ENCODE results near the gene ARHGAP18. TPM values are rescaled to one million over a fixed set of nuclear protein-coding genes. Genes with fewer than 3 reads are reported as not detected.

Gene ARHGAP18
- polyA plus RNA-seq, 1 donor = 52.8 TPM

GRCh38 chr6:129660346-129660676 lies 49.7 kb downstream of the ARHGAP18 start:
- H3K4me3 ChIP-seq (ENCODE audit: low read length) = no peak overlapping the region
- no CpG with 5 or more reads among the region's 2 CpGs for whole genome bisulfite sequencing (ENCODE audit: insufficient coverage, low lambda C conversion rate)
- H3K9me3 ChIP-seq (ENCODE audit: control insufficient read depth, low read depth, low read length) = no peaks in the 10 kb centered on the region
- no peak for DNase-seq
- peak overlapping the region; percentile 1 for H3K27ac ChIP-seq (ENCODE audit: low read length)
- H3K27me3 ChIP-seq (ENCODE audit: control insufficient read depth, insufficient read depth, low read length) = no peaks in the 10 kb centered on the region
- H3K4me1 ChIP-seq (ENCODE audit: control insufficient read depth, insufficient read depth, low read length) = peaks cover 39% of the 10 kb centered on the region
- H3K36me3 ChIP-seq (ENCODE audit: control insufficient read depth, insufficient read depth, low read length) = no peaks in the 10 kb centered on the region

- H3K4me1 ChIP-seq (ENCODE audit: control insufficient read depth, insufficient read depth, low read length) = peaks cover 39% of the 10 kb centered on the region
- H3K36me3 ChIP-seq (ENCODE audit: control insufficient read depth, insufficient read depth, low read length) = no peaks in the 10 kb centered on the region
- no peaks in the 10 kb centered on the region for H3K27me3 ChIP-seq (ENCODE audit: control insufficient read depth, insufficient read depth, low read length)
- peak overlapping the region; percentile 44 for H3K27ac ChIP-seq (ENCODE audit: low read length)
- DNase-seq = peak; percentile 58 to 80
- no peak overlapping the region for H3K4me3 ChIP-seq (ENCODE audit: low read length)
- no peaks in the 10 kb centered on the region for H3K9me3 ChIP-seq (ENCODE audit: control insufficient read depth, low read depth, low read length)
- WGBS (ENCODE audit: insufficient coverage, low lambda C conversion rate) = 89% methylated on average over 3 of the region's 14 CpGs
Observed at GRCh38 chr6:129659590-129660345, 50.2 kb downstream of the ARHGAP18 start.

- Histone ChIP-seq H3K27me3 (ENCODE audit: control insufficient read depth, insufficient read depth, low read length) (no peaks in the 10 kb centered on the region), H3K4me3 (ENCODE audit: low read length) (no peak overlapping the region), H3K36me3 (ENCODE audit: control insufficient read depth, insufficient read depth, low read length) (no peaks in the 10 kb centered on the region), H3K27ac (ENCODE audit: low read length) (no peak overlapping the region), H3K4me1 (ENCODE audit: control insufficient read depth, insufficient read depth, low read length) (peaks cover 37% of the 10 kb centered on the region), H3K9me3 (ENCODE audit: control insufficient read depth, low read depth, low read length) (no peaks in the 10 kb centered on the region)
- 100% methylated on average over 1 of the region's 3 CpGs for WGBS (ENCODE audit: insufficient coverage, low lambda C conversion rate)
- DNase-seq = no peak
Observed at GRCh38 chr6:129659167-129659566, 50.8 kb downstream of the ARHGAP18 start.

GRCh38 chr6:129657483-129657882 lies 52.5 kb downstream of the ARHGAP18 start:
- Histone ChIP-seq H3K27me3 (ENCODE audit: control insufficient read depth, insufficient read depth, low read length) (no peaks in the 10 kb centered on the region), H3K4me3 (ENCODE audit: low read length) (no peak overlapping the region), H3K27ac (ENCODE audit: low read length) (no peak overlapping the region), H3K4me1 (ENCODE audit: control insufficient read depth, insufficient read depth, low read length) (peaks cover 25% of the 10 kb centered on the region), H3K9me3 (ENCODE audit: control insufficient read depth, low read depth, low read length) (no peaks in the 10 kb centered on the region), H3K36me3 (ENCODE audit: control insufficient read depth, insufficient read depth, low read length) (no peaks in the 10 kb centered on the region)
- no CpG with 5 or more reads among the region's 3 CpGs for WGBS (ENCODE audit: insufficient coverage, low lambda C conversion rate)
- no peak for DNase-seq

DNA sequence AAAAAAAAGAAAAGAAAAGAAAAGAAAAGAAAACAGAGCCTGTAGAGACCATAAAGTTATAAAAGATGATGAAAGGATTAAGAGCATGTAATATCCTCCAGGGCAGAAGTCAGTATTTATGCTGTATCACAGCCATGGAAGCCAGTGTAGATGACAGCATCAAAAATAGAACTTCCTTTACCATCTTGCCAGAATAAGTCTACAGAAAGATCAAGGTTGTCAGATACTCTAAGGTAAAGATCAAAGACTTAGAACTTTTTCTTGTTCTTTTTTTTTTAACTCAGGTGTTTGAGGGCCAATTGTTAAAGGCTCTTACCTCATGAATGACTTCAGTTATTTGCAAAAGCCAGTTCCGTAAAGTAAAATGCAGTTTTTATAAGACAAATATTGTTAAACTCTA lies 54.6 kb downstream of the ARHGAP18 start:
- Histone ChIP-seq H3K27ac (ENCODE audit: low read length) (no peak overlapping the region), H3K9me3 (ENCODE audit: control insufficient read depth, low read depth, low read length) (no peaks in the 10 kb centered on the region), H3K4me3 (ENCODE audit: low read length) (no peak overlapping the region), H3K36me3 (ENCODE audit: control insufficient read depth, insufficient read depth, low read length) (no peaks in the 10 kb centered on the region), H3K27me3 (ENCODE audit: control insufficient read depth, insufficient read depth, low read length) (no peaks in the 10 kb centered on the region), H3K4me1 (ENCODE audit: control insufficient read depth, insufficient read depth, low read length) (peaks cover 9% of the 10 kb centered on the region)
- DNase-seq = no peak
- 40% methylated on average over 1 of the region's 1 CpG for WGBS (ENCODE audit: insufficient coverage, low lambda C conversion rate)

GRCh38 chr6:129653746-129654145 lies 56.2 kb downstream of the ARHGAP18 start:
- no peak for DNase-seq
- Histone ChIP-seq H3K27ac (ENCODE audit: low read length) (no peak overlapping the region), H3K4me1 (ENCODE audit: control insufficient read depth, insufficient read depth, low read length) (no peaks in the 10 kb centered on the region), H3K36me3 (ENCODE audit: control insufficient read depth, insufficient read depth, low read length) (no peaks in the 10 kb centered on the region), H3K9me3 (ENCODE audit: control insufficient read depth, low read depth, low read length) (no peaks in the 10 kb centered on the region), H3K27me3 (ENCODE audit: control insufficient read depth, insufficient read depth, low read length) (no peaks in the 10 kb centered on the region), H3K4me3 (ENCODE audit: low read length) (no peak overlapping the region)
- WGBS (ENCODE audit: insufficient coverage, low lambda C conversion rate) = no CpG with 5 or more reads among the region's 2 CpGs

- Histone ChIP-seq H3K4me3 (ENCODE audit: low read length) (no peak overlapping the region), H3K9me3 (ENCODE audit: control insufficient read depth, low read depth, low read length) (no peaks in the 10 kb centered on the region), H3K27me3 (ENCODE audit: control insufficient read depth, insufficient read depth, low read length) (no peaks in the 10 kb centered on the region), H3K27ac (ENCODE audit: low read length) (no peak overlapping the region), H3K4me1 (ENCODE audit: control insufficient read depth, insufficient read depth, low read length) (no peaks in the 10 kb centered on the region), H3K36me3 (ENCODE audit: control insufficient read depth, insufficient read depth, low read length) (no peaks in the 10 kb centered on the region)
- DNase-seq = no peak
- 64% methylated on average over 1 of the region's 2 CpGs for WGBS (ENCODE audit: insufficient coverage, low lambda C conversion rate)
Observed at GRCh38 chr6:129653229-129653628, 56.7 kb downstream of the ARHGAP18 start.

- Histone ChIP-seq H3K36me3 (ENCODE audit: control insufficient read depth, insufficient read depth, low read length) (no peaks in the 10 kb centered on the region), H3K4me1 (ENCODE audit: control insufficient read depth, insufficient read depth, low read length) (no peaks in the 10 kb centered on the region), H3K27ac (ENCODE audit: low read length) (no peak overlapping the region), H3K27me3 (ENCODE audit: control insufficient read depth, insufficient read depth, low read length) (no peaks in the 10 kb centered on the region), H3K9me3 (ENCODE audit: control insufficient read depth, low read depth, low read length) (no peaks in the 10 kb centered on the region), H3K4me3 (ENCODE audit: low read length) (no peak overlapping the region)
- WGBS (ENCODE audit: insufficient coverage, low lambda C conversion rate) = no CpG with 5 or more reads among the region's 2 CpGs
- no peak for DNase-seq
Observed at GRCh38 chr6:129651291-129651691, 58.7 kb downstream of the ARHGAP18 start.

- H3K27me3 ChIP-seq (ENCODE audit: control insufficient read depth, insufficient read depth, low read length) = no peaks in the 10 kb centered on the region
- no peak overlapping the region for H3K27ac ChIP-seq (ENCODE audit: low read length)
- H3K9me3 ChIP-seq (ENCODE audit: control insufficient read depth, low read depth, low read length) = no peaks in the 10 kb centered on the region
- H3K4me3 ChIP-seq (ENCODE audit: low read length) = no peak overlapping the region
- WGBS (ENCODE audit: insufficient coverage, low lambda C conversion rate) = 100% methylated on average over 1 of the region's 15 CpGs
- no peaks in the 10 kb centered on the region for H3K36me3 ChIP-seq (ENCODE audit: control insufficient read depth, insufficient read depth, low read length)
- peaks cover 2% of the 10 kb centered on the region for H3K4me1 ChIP-seq (ENCODE audit: control insufficient read depth, insufficient read depth, low read length)
- no peak for DNase-seq
Observed at GRCh38 chr6:129648819-129649491, 61.0 kb downstream of the ARHGAP18 start.

DNA sequence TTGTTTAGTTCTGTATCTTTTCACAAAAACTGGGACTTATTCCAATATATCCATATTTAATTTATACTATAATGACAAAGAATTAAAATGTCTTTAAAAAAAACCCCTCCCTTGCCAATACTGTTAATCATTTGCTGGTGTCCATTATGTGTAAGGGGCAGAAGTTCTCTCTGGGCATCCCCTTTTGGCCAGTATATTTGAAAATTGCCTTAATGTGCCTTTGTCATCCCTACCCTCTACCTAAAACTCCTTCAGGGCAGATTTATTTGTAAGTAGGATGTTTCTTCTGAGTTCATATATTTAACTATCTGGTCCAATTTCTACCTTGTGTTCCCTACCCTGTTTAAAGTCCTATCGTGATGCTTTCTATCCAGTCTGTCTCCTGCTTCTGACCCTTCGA lies 62.9 kb downstream of the ARHGAP18 start:
- 100% methylated on average over 1 of the region's 2 CpGs for WGBS (ENCODE audit: insufficient coverage, low lambda C conversion rate)
- Histone ChIP-seq H3K4me1 (ENCODE audit: control insufficient read depth, insufficient read depth, low read length) (peaks cover 2% of the 10 kb centered on the region), H3K9me3 (ENCODE audit: control insufficient read depth, low read depth, low read length) (no peaks in the 10 kb centered on the region), H3K27me3 (ENCODE audit: control insufficient read depth, insufficient read depth, low read length) (no peaks in the 10 kb centered on the region), H3K36me3 (ENCODE audit: control insufficient read depth, insufficient read depth, low read length) (no peaks in the 10 kb centered on the region), H3K4me3 (ENCODE audit: low read length) (no peak overlapping the region), H3K27ac (ENCODE audit: low read length) (no peak overlapping the region)
- DNase-seq = no peak

GRCh38 chr6:129646642-129647041 lies 63.3 kb downstream of the ARHGAP18 start:
- Histone ChIP-seq H3K27ac (ENCODE audit: low read length) (no peak overlapping the region), H3K4me3 (ENCODE audit: low read length) (no peak overlapping the region), H3K4me1 (ENCODE audit: control insufficient read depth, insufficient read depth, low read length) (peaks cover 2% of the 10 kb centered on the region), H3K9me3 (ENCODE audit: control insufficient read depth, low read depth, low read length) (no peaks in the 10 kb centered on the region), H3K27me3 (ENCODE audit: control insufficient read depth, insufficient read depth, low read length) (no peaks in the 10 kb centered on the region), H3K36me3 (ENCODE audit: control insufficient read depth, insufficient read depth, low read length) (no peaks in the 10 kb centered on the region)
- 89% methylated on average over 1 of the region's 5 CpGs for WGBS (ENCODE audit: insufficient coverage, low lambda C conversion rate)
- DNase-seq = no peak
